Stimulated activated naive CD8-positive, alpha-beta T cell treated with anti-CD3 and anti-CD28 coated beads, Interleukin-15, amount 100 ng/mL, for 72 hours (primary cell): ENCODE measurements around the gene PIMREG.
"Not testable (repeated sequence)": the region's sequence is repeated elsewhere in the genome, so short reads cannot be mapped to it uniquely, and the experiment has no call there.

ENCODE experiments used
- ATAC-seq: fragments of 150-1000 bp; cut with Tn5 transposase; 2 replicates; pipeline ENCODE4 v1.10.0; 2021; ENCODE audit warnings: mild to moderate bottlenecking, moderate library complexity
- DNase-seq, 2 donors: peaks; one replicate each; pipeline ENCODE4 v3.0.0; 2021 to 2022
- H3K27ac Mint-ChIP-seq, 2 donors: one replicate each; pipeline ENCODE4 v1.8.0; 2022; ENCODE audit warnings: mild to moderate bottlenecking in 2 of 2, mixed read lengths in 2 of 2, moderate library complexity in 2 of 2
- H3K27me3 Mint-ChIP-seq: one replicate; pipeline ENCODE4 v1.8.0; 2022; ENCODE audit warnings: mixed read lengths
- H3K4me1 Mint-ChIP-seq: one replicate; pipeline ENCODE4 v1.8.0; 2022; ENCODE audit warnings: mild to moderate bottlenecking, mixed read lengths
- H3K4me3 Mint-ChIP-seq, 2 donors: one replicate each; pipeline ENCODE4 v1.8.0; 2022; ENCODE audit warnings: mild to moderate bottlenecking in 2 of 2, mixed read lengths in 2 of 2, moderate library complexity in 1 of 2
- H3K9me3 Mint-ChIP-seq, 2 donors: one replicate each; pipeline ENCODE4 v1.8.0; 2022; ENCODE audit warnings: mixed read lengths in 2 of 2

The PIMREG gene

GRCh38 chr17:6476810-6477179, 32.5 kb downstream of the PIMREG start:
- DNase-seq (no peak), ATAC-seq (no peak)
- Mint-ChIP-seq H3K4me1 (peaks cover 6% of the 10 kb centered on the region), H3K9me3 (no peaks in the 10 kb centered on the region), H3K4me3 (no peak overlapping the region), H3K27me3 (peaks cover 6% of the 10 kb centered on the region), H3K27ac (no peak overlapping the region)

- Mint-ChIP-seq H3K27ac (no peak overlapping the region), H3K4me1 (peaks cover 4% of the 10 kb centered on the region), H3K9me3 (no peaks in the 10 kb centered on the region), H3K4me3 (no peak overlapping the region), H3K27me3 (peaks cover 6% of the 10 kb centered on the region)
- ATAC-seq (no peak), DNase-seq (no peak)
Observed at GRCh38 chr17:6477831-6478383, 33.7 kb downstream of the PIMREG start.

- no peak overlapping the region for H3K27ac Mint-ChIP-seq
- no peak for DNase-seq
- H3K9me3 Mint-ChIP-seq, result no peaks in the 10 kb centered on the region
- peaks cover 6% of the 10 kb centered on the region for H3K27me3 Mint-ChIP-seq
- no peak for ATAC-seq
- no peak overlapping the region for H3K4me3 Mint-ChIP-seq
- H3K4me1 Mint-ChIP-seq, result no peaks in the 10 kb centered on the region
Observed at GRCh38 chr17:6478486-6478885, 34.2 kb downstream of the PIMREG start.

- Mint-ChIP-seq H3K27ac (no peak overlapping the region), H3K9me3 (no peaks in the 10 kb centered on the region), H3K27me3 (peaks cover 6% of the 10 kb centered on the region), H3K4me3 (no peak overlapping the region), H3K4me1 (no peaks in the 10 kb centered on the region)
- DNase-seq, result no peak
- ATAC-seq, result no peak
Observed at GRCh38 chr17:6479622-6480302, 35.5 kb downstream of the PIMREG start.

GRCh38 chr17:6480303-6480675, 36.0 kb downstream of the PIMREG start:
- Mint-ChIP-seq H3K9me3 (no peaks in the 10 kb centered on the region), H3K4me1 (no peaks in the 10 kb centered on the region), H3K4me3 (no peak overlapping the region), H3K27ac (no peak overlapping the region), H3K27me3 (peaks cover 6% of the 10 kb centered on the region)
- ATAC-seq (no peak), DNase-seq (no peak)

- no peak overlapping the region for H3K4me3 Mint-ChIP-seq
Observed at GRCh38 chr17:6482105-6482455, 37.8 kb downstream of the PIMREG start.

GRCh38 chr17:6482796-6483195, 38.5 kb downstream of the PIMREG start:
- ATAC-seq, DNase-seq, H3K4me3 Mint-ChIP-seq, H3K27ac Mint-ChIP-seq, H3K4me1 Mint-ChIP-seq, H3K9me3 Mint-ChIP-seq: not testable (repeated sequence)
- peaks cover 24% of the 10 kb centered on the region for H3K27me3 Mint-ChIP-seq

More at GRCh38 chr17:6482105-6482455, 37.8 kb downstream of the PIMREG start:
- H3K27me3 Mint-ChIP-seq, result peaks cover 22% of the 10 kb centered on the region
- ATAC-seq, result no peak
- no peaks in the 10 kb centered on the region for H3K9me3 Mint-ChIP-seq
- no peaks in the 10 kb centered on the region for H3K4me1 Mint-ChIP-seq
- H3K27ac Mint-ChIP-seq, result peak overlapping the region; percentile 23 to 30
- DNase-seq, result no peak

GRCh38 chr17:6483507-6483906, 39.3 kb downstream of the PIMREG start:
- Mint-ChIP-seq H3K27me3 (peaks cover 24% of the 10 kb centered on the region), H3K27ac (peak overlapping the region in 1 of 2 donors; percentile 92), H3K9me3 (no peaks in the 10 kb centered on the region), H3K4me1 (no peaks in the 10 kb centered on the region), H3K4me3 (no peak overlapping the region)
- no peak for DNase-seq
- no peak for ATAC-seq

GRCh38 chr17:6485646-6486412, 41.6 kb downstream of the PIMREG start:
- Mint-ChIP-seq H3K27ac (no peak overlapping the region), H3K27me3 (peaks cover 23% of the 10 kb centered on the region), H3K4me1 (no peaks in the 10 kb centered on the region), H3K9me3 (no peaks in the 10 kb centered on the region), H3K4me3 (no peak overlapping the region)
- ATAC-seq, result no peak
- no peak for DNase-seq

GRCh38 chr17:6487251-6488007, 43.2 kb downstream of the PIMREG start:
- Mint-ChIP-seq H3K27me3 (peaks cover 18% of the 10 kb centered on the region), H3K4me3 (no peak overlapping the region)

GRCh38 chr17:6488008-6488539, 43.8 kb downstream of the PIMREG start:
- H3K27ac Mint-ChIP-seq, result no peak overlapping the region
- no peak overlapping the region for H3K4me3 Mint-ChIP-seq
- peaks cover 18% of the 10 kb centered on the region for H3K27me3 Mint-ChIP-seq
- DNase-seq (no peak), ATAC-seq (no peak)
- no peaks in the 10 kb centered on the region for H3K4me1 Mint-ChIP-seq
- no peaks in the 10 kb centered on the region for H3K9me3 Mint-ChIP-seq

More at GRCh38 chr17:6487251-6488007, 43.2 kb downstream of the PIMREG start:
- no peaks in the 10 kb centered on the region for H3K9me3 Mint-ChIP-seq
- H3K4me1 Mint-ChIP-seq, result no peaks in the 10 kb centered on the region
- H3K27ac Mint-ChIP-seq, result peak overlapping the region in 1 of 2 donors; percentile 6
- ATAC-seq, result no peak
- DNase-seq, result no peak

GRCh38 chr17:6489016-6489550, 44.8 kb downstream of the PIMREG start:
- ATAC-seq (no peak), DNase-seq (no peak)
- Mint-ChIP-seq H3K9me3 (no peaks in the 10 kb centered on the region), H3K4me1 (no peaks in the 10 kb centered on the region), H3K27ac (no peak overlapping the region), H3K4me3 (no peak overlapping the region), H3K27me3 (peaks cover 18% of the 10 kb centered on the region)

- DNase-seq (no peak), ATAC-seq (no peak)
- Mint-ChIP-seq H3K27me3 (peaks cover 11% of the 10 kb centered on the region), H3K9me3 (no peaks in the 10 kb centered on the region), H3K27ac (peak overlapping the region in 1 of 2 donors; percentile 15), H3K4me1 (peaks cover 12% of the 10 kb centered on the region), H3K4me3 (no peak overlapping the region)
Observed at GRCh38 chr17:6491071-6491700, 46.9 kb downstream of the PIMREG start.

GRCh38 chr17:6492892-6493674, 48.8 kb downstream of the PIMREG start:
- no peaks in the 10 kb centered on the region for H3K9me3 Mint-ChIP-seq
- H3K4me3 Mint-ChIP-seq, result no peak overlapping the region
- no peak overlapping the region for H3K27ac Mint-ChIP-seq
- DNase-seq (no peak), ATAC-seq (no peak)
- no peaks in the 10 kb centered on the region for H3K27me3 Mint-ChIP-seq
- H3K4me1 Mint-ChIP-seq, result peaks cover 25% of the 10 kb centered on the region
